A549 (cell line): ENCODE results near the gene RAVER1. TPM values are rescaled to one million over a fixed set of nuclear protein-coding genes. Genes with fewer than 3 reads are reported as not detected.
"Not testable (repeated sequence)": the region's sequence is repeated elsewhere in the genome, so short reads cannot be mapped to it uniquely, and the experiment has no call there.

ENCODE experiments used
- ATAC-seq, 2 experiments: fragments of 200-7000 bp in 1 of 2; fragments of >200 bp in 1 of 2; cut with Nextera tagmentation in 1 of 2; cut with Tn5 transposase in 1 of 2; 3 replicates each; pipeline versions ENCODE4 v1.8.0 to v1.9.1; 2018 to 2020; ENCODE audit warnings: mild to moderate bottlenecking in 1 of 2, moderate library complexity in 1 of 2
- CTCF ChIA-PET: fragments of 300-600 bp; sonication (Branson Sonifier 250); formaldehyde crosslinking; extraction: SDS; loops from one replicate; lab custom pipeline; 2021; ENCODE audit warnings: antibody characterized with exemption, inconsistent platforms; lab: Yijun Ruan, JAX
- POLR2A ChIA-PET: fragments of 350-600 bp; formaldehyde crosslinking; extraction: SDS; loops from one replicate; lab custom pipeline; 2021; ENCODE audit warnings: antibody characterized with exemption, inconsistent platforms; lab: Yijun Ruan, JAX
- DNase-seq, 2 experiments: peaks; one replicate each; pipeline versions ENCODE4 v3.0.0 to v3.0.0-alpha.2; 2011 to 2016; ENCODE audit warnings: low read depth in 1 of 2, low spot score in 1 of 2
- FAIRE-seq: peaks from 2 replicates; lab custom pipeline; 2011; peaks lifted over from hg19 to GRCh38; lab: Jason Lieb, UNC
- H3K27ac ChIP-seq, 2 experiments: fragments of >200 bp; sonication (Bioruptor Twin); formaldehyde crosslinking; 3 replicates each; pipeline ENCODE4 v1.5.1; 2016 to 2017
- H3K4me1 ChIP-seq: fragments of >200 bp; sonication (Bioruptor Twin); formaldehyde crosslinking; 3 replicates; pipeline ENCODE4 v1.6.1; 2016
- H3K4me2 ChIP-seq: fragments of >200 bp; sonication (Bioruptor Twin); formaldehyde crosslinking; 3 replicates; pipeline ENCODE4 v1.6.1; 2016
- H3K4me3 ChIP-seq: fragments of >200 bp; sonication (Bioruptor Twin); formaldehyde crosslinking; 3 replicates; pipeline ENCODE4 v1.5.1; 2016
- H3K9me3 ChIP-seq: fragments of >200 bp; sonication (Bioruptor Twin); formaldehyde crosslinking; 3 replicates; pipeline ENCODE4 v1.6.1; 2016
- EHMT2 ChIP-seq: fragments of 200-600 bp; sonication (generic); IDR thresholded peaks from 2 replicates; pipeline ENCODE4 v1.6.1; 2016; ENCODE audit warnings: antibody characterized with exemption, low read depth, mild to moderate bottlenecking, moderate library complexity
- ESRRA ChIP-seq: fragments of 150-350 bp; IDR thresholded peaks from 2 replicates; pipeline ENCODE4 v1.6.1; 2014; ENCODE audit warnings: mild to moderate bottlenecking, low read length, borderline replicate concordance
- FOSB ChIP-seq: fragments of 250-450 bp; sonication (Bioruptor Pico); IDR thresholded peaks from 2 replicates; pipeline ENCODE4 v1.5.0; 2020; ENCODE audit warnings: mild to moderate bottlenecking, moderate library complexity
- FOXS1 ChIP-seq: fragments of 250-450 bp; sonication (Bioruptor Pico); IDR thresholded peaks from 2 replicates; pipeline ENCODE4 v1.5.0; 2020; ENCODE audit warnings: mild to moderate bottlenecking, moderate library complexity
- HOXB13 ChIP-seq: fragments of 250-450 bp; sonication (Bioruptor Pico); IDR thresholded peaks from 2 replicates; pipeline ENCODE4 v1.5.0; 2020; ENCODE audit warnings: low read depth, mild to moderate bottlenecking, moderate library complexity
- JUNB ChIP-seq: fragments of >200 bp; sonication (Bioruptor Twin); formaldehyde crosslinking; IDR thresholded peaks from 2 replicates; pipeline ENCODE4 v1.6.1; 2016
- KDM5A ChIP-seq: fragments of 200-600 bp; sonication (generic); IDR thresholded peaks from 2 replicates; pipeline ENCODE4 v1.6.1; 2016; ENCODE audit warnings: antibody characterized with exemption, mild to moderate bottlenecking
- NPAS2 ChIP-seq: fragments of 250-450 bp; sonication (Bioruptor Pico); IDR thresholded peaks from 2 replicates; pipeline ENCODE4 v1.8.0; 2022; ENCODE audit warnings: mild to moderate bottlenecking, moderate library complexity, borderline replicate concordance
- PHF8 ChIP-seq: fragments of 200-600 bp; sonication (generic); IDR thresholded peaks from 2 replicates; pipeline ENCODE4 v1.6.1; 2016; ENCODE audit warnings: low read depth, mild to moderate bottlenecking, antibody characterized with exemption, moderate library complexity, borderline replicate concordance
- POLR2AphosphoS2 ChIP-seq: conservative IDR thresholded peaks from 2 replicates; pipeline ENCODE4 v1.6.1; 2012; ENCODE audit warnings: low read length, improper control_type of control experiment, inconsistent platforms
- RAD21 ChIP-seq, 2 experiments: fragments of >200 bp in 1 of 2; sonication (Bioruptor Twin) in 1 of 2; formaldehyde crosslinking in 1 of 2; IDR thresholded peaks in 1 of 2; conservative IDR thresholded peaks in 1 of 2; 2 replicates in 1 of 2; 3 replicates in 1 of 2; pipeline ENCODE4 v1.6.1; 2012 to 2018; ENCODE audit warnings: inconsistent platforms in 1 of 2
- TFCP2L1 ChIP-seq: fragments of 250-450 bp; sonication (Bioruptor Pico); IDR thresholded peaks from 2 replicates; pipeline ENCODE4 v1.5.0; 2021; ENCODE audit warnings: mild to moderate bottlenecking
- TP53 ChIP-seq: fragments of 250-450 bp; sonication (Bioruptor Pico); IDR thresholded peaks from 2 replicates; pipeline ENCODE4 v1.5.0; 2021; ENCODE audit warnings: mild to moderate bottlenecking, moderate library complexity
- ZFP36 ChIP-seq: fragments of 450-650 bp; IDR thresholded peaks from 2 replicates; pipeline ENCODE4 v1.6.1; 2014; ENCODE audit warnings: borderline replicate concordance; ENCODE audit not compliant: partially characterized antibody
- ZNF302 ChIP-seq: fragments of 250-450 bp; sonication (Bioruptor Pico); IDR thresholded peaks from 2 replicates; pipeline ENCODE4 v1.9.0; 2021; ENCODE audit warnings: inconsistent platforms, mild to moderate bottlenecking, moderate library complexity
- WGBS: methylation state at CpG from one replicate; pipeline ENCODE4 v1.1.6; 2017; ENCODE audit errors: missing lambda C conversion rate; 5-methylcytosine and 5-hydroxymethylcytosine counted together
- polyA plus RNA-seq, 4 experiments: library from polyadenylated mRNA; depleted of rRNA in 3 of 4; stranded (reverse); fragments of >200 nt; fragmentation: RNase III in 1 of 4; extraction: RNeasy Plus Mini Kit Qiagen cat#74134 plus additional on column Dnase treatment in 1 of 4; gene quantifications; 2 replicates in 3 of 4; 3 replicates in 1 of 4; pipeline ENCODE4 v1.2.3, GENCODE V29; 2011 to 2017
- TF ChIP-seq, protein P1 (sequence below): fragments of >200 bp; sonication (Bioruptor Twin); formaldehyde crosslinking; IDR thresholded peaks from 3 replicates; pipeline ENCODE4 v1.5.1; 2016

Gene RAVER1
- polyA plus RNA-seq, 2 of the 4 experiments (the other 2 are of a cell fraction): 1.8 to 22.1 TPM

GRCh38 chr19:10368101-10368803 lies 34.9 kb upstream of the RAVER1 start:
- ATAC-seq (no peak), FAIRE-seq (no peak), DNase-seq (no peak)
- H3K9me3 ChIP-seq: peaks cover 12% of the 10 kb centered on the region
- no peak for TF ChIP-seq RAD21 (conservative IDR thresholded peaks at IDR 0.05 in 1 of 2, IDR thresholded peaks at IDR 0.05 in 1 of 2)
- WGBS: 90% methylated on average over 7 of the region's 15 CpGs
- H3K27ac ChIP-seq: no peak overlapping the region
- H3K4me3 ChIP-seq: no peak overlapping the region
- no peak overlapping the region for H3K4me2 ChIP-seq
- POLR2A ChIA-PET: no interaction called here
- CTCF ChIA-PET: interaction anchor here (0.6 kb wide), 1 partner anchor 103 kb away, joined by 4 read pairs; no protein-coding TSS in a partner anchor
- no peaks in the 10 kb centered on the region for H3K4me1 ChIP-seq

DNA sequence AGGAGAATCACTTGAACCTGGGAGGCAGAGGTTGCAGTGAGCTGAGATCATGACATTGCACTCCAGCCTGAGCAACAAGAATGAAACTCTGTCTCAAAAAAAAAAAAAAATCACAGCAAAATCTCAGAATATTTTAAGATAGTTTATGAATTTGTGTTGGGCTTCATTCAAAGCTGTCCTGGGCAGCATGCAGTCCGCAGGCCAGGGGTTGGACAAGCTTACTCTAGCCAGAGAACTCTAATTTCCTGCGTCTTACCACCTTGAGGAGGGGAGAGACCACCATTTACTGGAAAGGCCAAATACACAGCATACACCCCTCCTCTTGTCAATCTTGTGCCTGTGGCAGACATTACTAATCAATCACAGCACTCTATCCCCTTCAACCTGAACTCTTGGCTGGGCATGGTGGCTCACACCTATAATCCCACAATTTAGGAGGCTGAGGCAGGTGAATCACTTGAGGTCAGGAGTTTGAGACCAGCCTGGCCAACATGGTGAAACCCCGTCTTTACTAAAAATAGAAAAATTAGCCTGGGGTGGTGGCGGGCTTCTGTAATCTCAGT lies 33.7 kb upstream of the RAVER1 start:
- FAIRE-seq, POLR2A ChIA-PET: not testable (repeated sequence)
- CTCF ChIA-PET: interaction anchor here (1.1 kb wide), 1 partner anchor 36 kb away, joined by 3 read pairs; the partner anchor contains the start of gene CDC37

DNA sequence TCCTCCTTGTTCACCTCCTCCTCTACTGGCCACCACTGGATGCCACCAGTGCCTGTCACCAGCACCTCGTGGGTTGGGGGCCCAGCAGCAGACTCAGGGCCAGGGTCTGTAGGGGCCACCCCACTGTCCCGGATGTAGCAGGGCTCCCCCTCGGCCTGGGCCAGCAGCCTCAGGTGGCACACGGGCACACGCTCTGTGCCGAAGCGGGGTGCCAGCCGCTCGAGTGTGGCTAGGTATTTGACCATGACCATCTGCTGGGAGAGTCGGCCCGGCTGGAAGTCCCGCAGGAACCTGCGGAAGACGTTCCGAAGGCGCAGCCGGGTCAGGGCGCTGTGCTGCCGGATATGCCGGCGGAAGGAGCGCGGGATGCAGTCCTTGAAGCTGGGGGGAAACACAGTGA lies 32.2 kb upstream of the RAVER1 start:
- POLR2A ChIA-PET: no interaction called here
- no peak for DNase-seq

More for the DNA sequence above, 33.7 kb upstream of the RAVER1 start:
- DNase-seq, ATAC-seq, H3K4me1 ChIP-seq, H3K27ac ChIP-seq, H3K4me2 ChIP-seq, H3K4me3 ChIP-seq: not testable (repeated sequence)
- 93% methylated on average over 4 of the region's 4 CpGs for WGBS
- peaks cover 12% of the 10 kb centered on the region for H3K9me3 ChIP-seq

DNA sequence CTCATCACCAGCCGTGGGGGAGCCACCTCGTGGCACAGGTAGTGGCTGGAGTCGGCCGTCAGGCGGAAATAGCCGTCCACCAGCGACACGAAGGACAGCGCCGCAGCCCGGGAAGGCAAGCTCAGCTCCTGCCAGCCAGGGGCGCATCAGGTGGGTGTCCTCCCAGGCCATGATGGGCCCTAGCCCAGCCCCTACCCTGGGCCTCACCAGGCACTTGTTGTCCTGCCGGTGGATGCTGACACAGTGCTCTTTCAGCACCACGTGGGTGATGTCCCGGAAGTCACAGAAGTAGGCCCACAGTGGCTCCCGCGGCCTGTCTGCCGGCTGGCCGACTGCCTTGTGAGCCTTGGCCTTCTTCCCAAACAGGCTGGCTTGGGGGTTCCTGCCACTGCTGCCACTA lies 31.3 kb upstream of the RAVER1 start:
- Histone ChIP-seq H3K27ac (no peak overlapping the region), H3K9me3 (peaks cover 12% of the 10 kb centered on the region), H3K4me3 (no peak overlapping the region)
- POLR2A ChIA-PET: no interaction called here
- CTCF ChIA-PET: no interaction called here
- WGBS: no CpG with 5 or more reads among the region's 19 CpGs
- no peak for TF ChIP-seq TP53
- no peak for TF ChIP-seq FOXS1 (CRISPR knock-in tag)
- no peak for TF ChIP-seq JUNB
- TF ChIP-seq ZNF302 (CRISPR knock-in tag): no peak
- TF ChIP-seq, all 56 proteins: peak for 0
- Histone ChIP-seq H3K4me1 (no peaks in the 10 kb centered on the region), H3K4me2 (no peak overlapping the region)
- no peak for FAIRE-seq
- no peak for DNase-seq
- ATAC-seq: no peak

More for the DNA sequence above, 32.2 kb upstream of the RAVER1 start:
- CTCF ChIA-PET: interaction anchor here (0.6 kb wide), 1 partner anchor 30 kb away, joined by 3 read pairs; no protein-coding TSS in a partner anchor
- H3K4me2 ChIP-seq: no peak overlapping the region
- WGBS: 99% methylated on average over 14 of the region's 23 CpGs
- H3K4me1 ChIP-seq: no peaks in the 10 kb centered on the region
- no peak for FAIRE-seq
- no peak for TF ChIP-seq NPAS2 (CRISPR knock-in tag)
- no peak for TF ChIP-seq ZFP36
- TF ChIP-seq KDM5A: no peak
- TF ChIP-seq TFCP2L1 (CRISPR knock-in tag): no peak
- no peak for TF ChIP-seq HOXB13
- TF ChIP-seq, protein P1, sequence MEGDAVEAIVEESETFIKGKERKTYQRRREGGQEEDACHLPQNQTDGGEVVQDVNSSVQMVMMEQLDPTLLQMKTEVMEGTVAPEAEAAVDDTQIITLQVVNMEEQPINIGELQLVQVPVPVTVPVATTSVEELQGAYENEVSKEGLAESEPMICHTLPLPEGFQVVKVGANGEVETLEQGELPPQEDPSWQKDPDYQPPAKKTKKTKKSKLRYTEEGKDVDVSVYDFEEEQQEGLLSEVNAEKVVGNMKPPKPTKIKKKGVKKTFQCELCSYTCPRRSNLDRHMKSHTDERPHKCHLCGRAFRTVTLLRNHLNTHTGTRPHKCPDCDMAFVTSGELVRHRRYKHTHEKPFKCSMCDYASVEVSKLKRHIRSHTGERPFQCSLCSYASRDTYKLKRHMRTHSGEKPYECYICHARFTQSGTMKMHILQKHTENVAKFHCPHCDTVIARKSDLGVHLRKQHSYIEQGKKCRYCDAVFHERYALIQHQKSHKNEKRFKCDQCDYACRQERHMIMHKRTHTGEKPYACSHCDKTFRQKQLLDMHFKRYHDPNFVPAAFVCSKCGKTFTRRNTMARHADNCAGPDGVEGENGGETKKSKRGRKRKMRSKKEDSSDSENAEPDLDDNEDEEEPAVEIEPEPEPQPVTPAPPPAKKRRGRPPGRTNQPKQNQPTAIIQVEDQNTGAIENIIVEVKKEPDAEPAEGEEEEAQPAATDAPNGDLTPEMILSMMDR: no peak
- no peak for TF ChIP-seq EHMT2
- TF ChIP-seq FOSB (CRISPR knock-in tag): no peak
- no peak for TF ChIP-seq PHF8
- no peak for TF ChIP-seq POLR2AphosphoS2
- TF ChIP-seq ESRRA: no peak
- TF ChIP-seq, all 56 proteins: peak for 0
- H3K9me3 ChIP-seq: peaks cover 12% of the 10 kb centered on the region
- H3K27ac ChIP-seq: no peak overlapping the region
- no peak overlapping the region for H3K4me3 ChIP-seq
- no peak for ATAC-seq
